ENCODE measurements around the gene ZNF45. TPM values are rescaled to one million over a fixed set of nuclear protein-coding genes. Genes with fewer than 3 reads are reported as not detected.
"Not testable (repeated sequence)": the region's sequence is repeated elsewhere in the genome, so short reads cannot be mapped to it uniquely, and the experiment has no call there.

The ZNF45 gene
- total and polyA plus RNA-seq, 7 donors = 2.4 to 18.2 (median 6.4) TPM

- Histone ChIP-seq H3K36me3 (peaks cover 0 to 25% (median 2%) of the 10 kb centered on the region in 4 donors), H3K4me1 (peaks cover 0 to 4% (median 1%) of the 10 kb centered on the region in 4 donors), H3K27ac (no peak overlapping the region), H3K27me3 (no peaks in the 10 kb centered on the region), H3K4me3 (no peak overlapping the region), H3K9me3 (peaks cover 0 to 20% (median 9%) of the 10 kb centered on the region in 4 donors)
- intact Hi-C loops (cut with DNase I) = no loop called here
- no peak for DNase-seq
- WGBS, 2 donors = 91 to 97% methylated on average over 2 of the region's 2 CpGs
- TF ChIP-seq EP300 (IDR thresholded peaks at IDR 0.05) (no peak), POLR2AphosphoS5 (IDR thresholded peaks at IDR 0.05) (no peak), POLR2A (IDR thresholded peaks at IDR 0.05) (no peak), CTCF (IDR thresholded peaks at IDR 0.05) (no peak)
These were observed 39.3 kb downstream of the ZNF45 start for GRCh38 chr19:43895727-43896308.

- TF ChIP-seq CTCF (IDR thresholded peaks at IDR 0.05) = no peak
- no peak for TF ChIP-seq POLR2A (IDR thresholded peaks at IDR 0.05)
- TF ChIP-seq EP300 (IDR thresholded peaks at IDR 0.05) = no peak
- TF ChIP-seq POLR2AphosphoS5 (IDR thresholded peaks at IDR 0.05) = no peak
- peaks cover 16 to 59% (median 45%) of the 10 kb centered on the region in 4 donors for H3K9me3 ChIP-seq
- H3K4me3 ChIP-seq = no peak within 1 kb of the TSS
- DNase-seq = no peak
- peaks cover 0 to 52% (median 8%) of the 10 kb centered on the region in 4 donors for H3K36me3 ChIP-seq
- no peaks in the 10 kb centered on the region for H3K27me3 ChIP-seq
- 69 to 91% methylated on average over 2 of the region's 2 CpGs for WGBS, 2 donors
- intact Hi-C loops (cut with DNase I) = no loop called here
- H3K4me1 ChIP-seq = no peaks in the 10 kb centered on the region
- H3K27ac ChIP-seq = no peak within 1 kb of the TSS
These were observed 51.2 kb downstream of the ZNF45 start, which contains the start of gene ZNF404 for GRCh38 chr19:43883864-43884263. Gene ZNF404, minus strand, starts transcription at chr19:43883964.

GRCh38 chr19:43880483-43880882, 54.6 kb downstream of the ZNF45 start:
- WGBS, 2 donors = 90 to 91% methylated on average over 5 of the region's 5 CpGs
- H3K36me3 ChIP-seq = peaks cover 0 to 68% (median 14%) of the 10 kb centered on the region in 4 donors
- intact Hi-C loops (cut with DNase I) = no loop called here

GRCh38 chr19:43872547-43873336, 62.3 kb downstream of the ZNF45 start:
- intact Hi-C loops (cut with DNase I) = no loop called here
- H3K4me1 ChIP-seq = no peaks in the 10 kb centered on the region
- H3K36me3 ChIP-seq = peaks cover 0 to 60% (median 23%) of the 10 kb centered on the region in 4 donors
- WGBS, 2 donors = 85 to 95% methylated on average over 5 of the region's 5 CpGs
- no peaks in the 10 kb centered on the region for H3K27me3 ChIP-seq
- no peak overlapping the region for H3K27ac ChIP-seq
- peaks cover 24 to 89% (median 56%) of the 10 kb centered on the region in 4 donors for H3K9me3 ChIP-seq
- no peak overlapping the region for H3K4me3 ChIP-seq
- TF ChIP-seq CTCF (IDR thresholded peaks at IDR 0.05) (no peak), POLR2A (IDR thresholded peaks at IDR 0.05) (no peak), POLR2AphosphoS5 (IDR thresholded peaks at IDR 0.05) (no peak), EP300 (IDR thresholded peaks at IDR 0.05) (no peak)
- no peak for DNase-seq

More at GRCh38 chr19:43880483-43880882, 54.6 kb downstream of the ZNF45 start:
- TF ChIP-seq POLR2AphosphoS5 (IDR thresholded peaks at IDR 0.05) (no peak), EP300 (IDR thresholded peaks at IDR 0.05) (no peak), POLR2A (IDR thresholded peaks at IDR 0.05) (no peak), CTCF (IDR thresholded peaks at IDR 0.05) (no peak)
- DNase-seq = no peak
- H3K9me3 ChIP-seq = peaks cover 15 to 70% (median 52%) of the 10 kb centered on the region in 4 donors
- H3K4me1 ChIP-seq = no peaks in the 10 kb centered on the region
- no peak overlapping the region for H3K4me3 ChIP-seq
- no peaks in the 10 kb centered on the region for H3K27me3 ChIP-seq
- H3K27ac ChIP-seq = no peak overlapping the region

- Histone ChIP-seq H3K36me3 (peaks cover 0 to 13% (median 3%) of the 10 kb centered on the region in 4 donors), H3K9me3 (peaks cover 11 to 70% (median 36%) of the 10 kb centered on the region in 4 donors)
- DNase-seq; H3K27me3 ChIP-seq; H3K27ac ChIP-seq; H3K4me1 ChIP-seq; H3K4me3 ChIP-seq; intact Hi-C loops (cut with DNase I): not testable (repeated sequence)
- WGBS, 2 donors = 95 to 98% methylated on average over 28 of the region's 28 CpGs
These were observed 68.2 kb downstream of the ZNF45 start for GRCh38 chr19:43866923-43867322.

Measured in sigmoid colon (tissue), 7 donors.